DMS79 treated with DMSO at 0.1 percent for 48 hours (cell line): ENCODE data around the gene LIAS.
"Not testable (repeated sequence)": the region's sequence is repeated elsewhere in the genome, so short reads cannot be mapped to it uniquely, and the experiment has no call there.

Experiments
- DNase-seq: peaks from one replicate; lab custom pipeline; 2025; lab: John Stamatoyannopoulos, UW

Gene LIAS

GRCh38 chr4:39458505-39459300 lies at the start of gene LIAS, which contains the start of gene RPL9:
LIAS (plus strand) TSS chr4:39459056; CDS start chr4:39459118, 62 bp downstream.
RPL9 (minus strand) TSS chr4:39458922; CDS start chr4:39458439, 483 bp downstream.
- peak; percentile 63 for DNase-seq

- DNase-seq = no peak
Measured at GRCh38 chr4:39410415-39410814, 48.4 kb upstream of the LIAS start.

DNA sequence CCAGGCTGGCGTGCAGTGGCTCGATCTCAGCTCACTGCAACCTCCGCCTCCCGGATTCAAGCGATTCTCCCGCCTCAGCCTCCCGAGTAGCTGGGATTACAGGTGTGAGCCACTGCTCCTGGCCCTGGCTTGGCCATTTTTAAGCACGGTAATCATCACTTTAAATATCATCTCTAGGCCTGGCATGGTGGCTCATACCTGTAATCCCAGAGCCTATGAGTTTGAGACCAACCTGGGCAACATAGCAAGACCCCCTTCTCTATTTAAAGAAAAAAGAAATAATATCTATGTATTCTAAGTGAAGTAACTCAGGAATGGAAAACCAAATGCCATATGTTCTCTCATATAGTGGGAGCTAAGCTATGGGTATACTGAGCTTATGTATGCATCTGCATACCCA lies 47.3 kb upstream of the LIAS start:
- not testable (repeated sequence) for DNase-seq

GRCh38 chr4:39415678-39416283 lies 43.1 kb upstream of the LIAS start:
- DNase-seq = no peak

DNA sequence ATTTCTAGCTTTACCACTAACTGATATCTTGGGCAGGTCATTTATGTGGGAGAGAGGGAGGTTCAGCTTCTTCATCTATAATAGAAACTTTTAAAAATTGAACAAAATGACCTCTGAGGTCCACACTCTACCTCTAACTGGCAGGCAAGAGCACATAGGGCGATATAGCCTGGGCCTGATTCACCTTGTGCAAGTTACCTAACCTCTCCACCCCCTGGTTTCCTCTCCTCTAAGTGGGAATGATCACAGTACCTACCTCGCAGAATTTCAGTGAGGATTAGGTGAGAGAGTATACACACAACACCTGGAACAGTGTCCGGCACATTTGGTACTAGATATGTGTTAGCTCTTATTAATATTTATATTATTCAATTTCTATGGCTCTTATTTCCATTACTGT lies 36.6 kb upstream of the LIAS start:
- DNase-seq = no peak

DNA sequence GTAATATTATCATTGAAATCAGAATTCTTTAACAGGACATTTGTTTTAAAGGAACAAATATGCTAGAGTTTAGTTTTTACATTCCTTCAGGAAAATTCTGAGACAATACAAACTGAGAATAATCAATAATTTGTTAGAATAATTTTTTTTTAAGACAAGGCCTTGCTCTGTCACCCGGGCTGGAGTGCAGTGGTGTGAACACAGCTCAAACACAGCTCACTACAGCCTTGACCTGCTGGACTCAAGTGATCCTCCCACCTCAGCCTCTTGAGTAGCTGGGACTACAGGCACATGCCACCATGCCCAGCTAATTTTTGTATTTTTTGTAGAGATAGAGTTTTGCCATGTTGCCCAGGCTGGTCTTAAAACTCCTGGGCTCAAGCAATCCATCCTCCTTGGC lies 33.6 kb upstream of the LIAS start:
- not testable (repeated sequence) for DNase-seq

GRCh38 chr4:39426728-39427127 lies 32.1 kb upstream of the LIAS start:
- no peak for DNase-seq

DNA sequence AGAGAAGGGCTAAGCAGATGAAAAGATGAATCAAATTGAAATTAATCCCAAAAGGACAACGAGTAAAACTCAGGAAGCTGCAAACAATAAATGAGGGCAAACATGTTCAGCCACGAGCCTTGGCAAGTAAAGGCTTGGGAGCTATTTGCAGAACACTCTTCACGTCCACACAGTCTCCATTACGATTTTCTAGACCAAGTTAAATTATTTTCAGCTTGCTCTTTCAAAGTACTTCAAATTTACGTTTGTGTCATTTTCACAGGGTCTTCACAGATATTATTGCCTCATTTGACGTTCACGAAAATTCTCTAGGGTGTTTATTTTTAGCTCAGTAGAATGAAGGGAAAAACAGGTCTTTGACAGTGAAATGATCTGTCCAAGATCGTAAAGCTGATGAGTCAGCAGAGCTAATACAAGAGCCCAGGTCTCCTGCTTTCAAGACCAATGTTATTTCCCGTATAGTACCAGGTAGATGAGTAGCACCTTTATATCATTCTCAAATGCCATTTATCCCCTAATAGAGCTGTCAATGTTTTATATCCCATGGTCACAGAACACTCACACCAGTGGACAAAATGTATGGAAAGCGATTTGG lies 31.2 kb upstream of the LIAS start:
- no peak for DNase-seq

DNA sequence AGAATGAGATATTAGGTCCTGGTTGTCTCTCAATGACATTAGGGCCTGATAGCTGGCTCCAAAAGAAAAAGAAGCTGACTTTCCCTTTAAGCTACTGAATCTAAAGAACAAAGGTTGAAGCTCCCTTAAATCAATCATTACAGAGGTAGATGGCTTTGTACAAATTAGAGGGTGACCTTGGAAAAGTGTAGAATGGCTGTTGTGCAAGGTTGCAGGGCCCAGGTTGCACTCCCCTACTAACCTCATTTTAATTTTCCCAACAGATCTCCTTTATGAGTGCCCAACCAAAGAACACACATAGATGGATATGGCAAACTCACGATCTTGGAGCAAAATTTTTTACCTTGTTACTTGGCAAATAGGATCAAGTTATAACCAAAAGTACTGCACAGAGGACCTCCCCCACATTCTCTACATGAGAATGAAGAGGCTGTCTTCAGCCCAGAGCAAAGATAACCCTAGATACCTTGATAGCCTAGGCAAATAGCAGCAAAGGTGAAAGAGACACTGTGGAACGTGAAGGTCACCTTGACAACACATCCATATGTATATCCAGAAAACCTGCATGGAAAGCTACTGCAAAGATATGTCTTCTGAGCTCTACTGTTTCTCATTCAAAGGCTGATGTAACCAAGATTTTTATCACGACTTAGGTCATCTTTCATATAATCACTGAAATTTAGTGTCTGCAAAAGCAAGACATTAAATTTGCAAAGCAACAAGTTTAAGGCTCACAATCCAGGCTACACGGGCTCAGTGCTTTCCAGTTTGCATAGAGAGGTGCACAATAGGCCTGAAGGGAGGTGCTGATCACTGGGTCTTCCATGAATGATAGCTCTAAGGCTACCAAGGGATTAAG lies 29.2 kb upstream of the LIAS start:
- DNase-seq = no peak

- no peak for DNase-seq
Measured at GRCh38 chr4:39433878-39434492, 24.9 kb upstream of the LIAS start.

- no peak for DNase-seq
Measured at GRCh38 chr4:39435659-39436563, 22.9 kb upstream of the LIAS start.

GRCh38 chr4:39441593-39441992 lies 17.3 kb upstream of the LIAS start:
- DNase-seq = no peak

GRCh38 chr4:39442998-39443397 lies 15.9 kb upstream of the LIAS start:
- no peak for DNase-seq

GRCh38 chr4:39446483-39446841 lies 12.4 kb upstream of the LIAS start:
- DNase-seq = no peak

GRCh38 chr4:39446842-39447573 lies 11.8 kb upstream of the LIAS start:
- no peak for DNase-seq

GRCh38 chr4:39450618-39451017 lies 8.2 kb upstream of the LIAS start:
- no peak for DNase-seq

DNA sequence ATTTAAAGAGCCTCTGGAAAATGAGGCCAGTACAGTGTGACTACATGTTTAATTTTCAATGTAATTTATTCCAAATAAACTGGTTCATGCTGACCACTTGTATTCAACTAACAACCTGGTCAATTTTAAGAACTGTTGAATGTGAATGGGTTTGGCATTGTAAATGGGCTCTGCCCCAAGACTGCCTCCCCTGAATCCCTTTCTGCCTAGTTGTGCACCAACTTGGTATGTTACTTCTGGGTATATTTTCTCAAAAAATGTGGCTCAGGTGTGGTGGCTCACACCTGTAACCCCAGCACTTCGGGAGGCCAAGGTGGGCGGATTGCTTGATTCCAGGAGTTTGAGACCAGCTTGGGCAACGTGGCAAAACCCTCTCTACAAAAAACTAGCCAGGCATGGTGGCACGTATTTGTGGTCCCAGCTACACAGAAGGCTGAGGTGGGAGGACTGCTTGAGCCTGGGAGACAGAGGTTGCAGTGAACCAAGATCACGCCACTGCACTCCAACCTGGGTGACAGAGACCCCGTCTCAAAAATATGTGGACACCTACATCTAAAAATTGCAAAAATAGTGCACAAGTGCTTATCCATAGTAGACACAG lies 7.3 kb upstream of the LIAS start:
- DNase-seq = no peak

DNA sequence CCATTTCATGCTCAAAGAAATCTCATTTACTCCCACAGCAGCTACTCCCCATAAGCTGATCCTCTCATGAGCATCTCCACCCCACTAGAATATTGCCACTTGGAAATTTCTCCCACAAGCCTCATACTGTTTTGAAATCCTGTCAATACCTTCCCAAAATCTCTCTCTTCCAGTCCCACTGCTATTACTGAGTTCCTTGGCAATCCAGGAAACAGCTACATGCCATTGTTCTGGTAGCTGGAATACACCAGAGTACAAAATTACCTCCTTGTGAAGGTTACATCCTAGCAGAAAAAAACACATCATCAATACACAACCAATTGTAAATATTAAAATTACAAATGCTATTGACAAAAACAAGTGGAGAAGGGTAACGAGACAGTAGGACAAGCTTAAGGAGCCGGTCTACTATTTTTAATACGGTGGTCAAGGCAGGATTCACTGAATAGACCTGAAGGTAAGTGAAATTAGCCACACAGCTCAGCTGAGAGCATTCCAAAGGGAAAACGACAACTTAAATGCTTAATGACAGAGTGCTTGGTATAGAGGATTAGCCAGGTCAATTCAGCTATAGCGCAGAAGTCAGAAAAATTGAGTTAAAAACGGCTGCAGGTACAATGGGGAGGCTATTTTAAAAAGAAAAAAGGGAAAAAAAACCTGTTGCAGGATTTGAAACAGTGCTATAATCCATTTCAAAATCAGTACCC lies 6.5 kb upstream of the LIAS start:
- DNase-seq = no peak
